H9 (cell line): ENCODE measurements around the gene MRTO4. TPM values are rescaled to one million over a fixed set of nuclear protein-coding genes. Genes with fewer than 3 reads are reported as not detected.

Experiments used
- DNase-seq: peaks from one replicate; pipeline ENCODE4 v3.0.0-alpha.2; 2017
- H2AFZ ChIP-seq: one replicate; pipeline ENCODE4 v1.6.1; 2013; ENCODE audit warnings: mild to moderate bottlenecking, low read length, control low read depth, moderate library complexity
- H2AK5ac ChIP-seq: 2 replicates; pipeline ENCODE4 v1.6.1; 2013; ENCODE audit warnings: low read length, control low read depth, mixed read lengths; ENCODE audit not compliant: insufficient read length
- H2BK120ac ChIP-seq: one replicate; pipeline ENCODE4 v1.6.1; 2013; ENCODE audit warnings: low read depth, mild to moderate bottlenecking, low read length, control low read depth, inconsistent platforms; ENCODE audit not compliant: poor library complexity, severe bottlenecking
- H2BK12ac ChIP-seq: 2 replicates; pipeline ENCODE4 v1.6.1; 2013; ENCODE audit warnings: low read length, control low read depth, mixed read lengths, low read depth; ENCODE audit not compliant: insufficient read length
- H2BK15ac ChIP-seq: 2 replicates; pipeline ENCODE4 v1.6.1; 2013; ENCODE audit warnings: low read depth, low read length, control low read depth
- H2BK20ac ChIP-seq: one replicate; pipeline ENCODE4 v1.6.1; 2013; ENCODE audit warnings: low read depth, mild to moderate bottlenecking, low read length, control low read depth, inconsistent platforms; ENCODE audit not compliant: poor library complexity, severe bottlenecking
- H2BK5ac ChIP-seq: 2 replicates; pipeline ENCODE4 v1.6.1; 2013; ENCODE audit warnings: low read length, control low read depth, mixed read lengths; ENCODE audit not compliant: insufficient read length
- H3K14ac ChIP-seq: 2 replicates; pipeline ENCODE4 v1.6.1; 2013; ENCODE audit warnings: low read length, control low read depth; ENCODE audit not compliant: insufficient read depth
- H3K18ac ChIP-seq: 2 replicates; pipeline ENCODE4 v1.6.1; 2013; ENCODE audit warnings: low read depth, mild to moderate bottlenecking, mixed read lengths, low read length, control low read depth; ENCODE audit not compliant: insufficient read length
- H3K23ac ChIP-seq: 2 replicates; pipeline ENCODE4 v1.6.1; 2013; ENCODE audit warnings: low read length, control low read depth, mixed read lengths, low read depth; ENCODE audit not compliant: insufficient read length
- H3K23me2 ChIP-seq: 2 replicates; pipeline ENCODE4 v1.6.1; 2013; ENCODE audit warnings: low read depth, mild to moderate bottlenecking, mixed read lengths, low read length, control low read depth; ENCODE audit not compliant: insufficient read length, poor library complexity, severe bottlenecking
- H3K27ac ChIP-seq: 2 replicates; pipeline ENCODE4 v1.5.1; 2013; ENCODE audit warnings: low read length, control low read depth, mixed read lengths, low read depth; ENCODE audit not compliant: insufficient read length
- H3K27me3 ChIP-seq: 2 replicates; pipeline ENCODE4 v1.6.1; 2013; ENCODE audit warnings: low read length, control low read depth, inconsistent platforms; ENCODE audit not compliant: insufficient read depth
- H3K4ac ChIP-seq: 2 replicates; pipeline ENCODE4 v1.6.1; 2013; ENCODE audit warnings: low read depth, mild to moderate bottlenecking, control low read depth, inconsistent platforms, low read length, moderate library complexity
- H3K4me1 ChIP-seq: 2 replicates; pipeline ENCODE4 v1.6.1; 2013; ENCODE audit warnings: low read length, control low read depth, inconsistent platforms; ENCODE audit not compliant: insufficient read depth
- H3K4me2 ChIP-seq: 2 replicates; pipeline ENCODE4 v1.6.1; 2013; ENCODE audit warnings: low read length, control low read depth, mixed read lengths; ENCODE audit not compliant: insufficient read length, insufficient read depth
- H3K56ac ChIP-seq: 2 replicates; pipeline ENCODE4 v1.6.1; 2013; ENCODE audit warnings: low read depth, mild to moderate bottlenecking, mixed read lengths, low read length, control low read depth; ENCODE audit not compliant: insufficient read length
- H3K79me1 ChIP-seq: 2 replicates; pipeline ENCODE4 v1.6.1; 2013; ENCODE audit warnings: low read depth, mild to moderate bottlenecking, moderate library complexity, low read length, control low read depth, inconsistent platforms; ENCODE audit not compliant: insufficient read depth, poor library complexity, severe bottlenecking
- H3K79me2 ChIP-seq: 2 replicates; pipeline ENCODE4 v1.6.1; 2013; ENCODE audit warnings: low read length, control low read depth, inconsistent platforms; ENCODE audit not compliant: insufficient read depth
- H3K9ac ChIP-seq: 2 replicates; pipeline ENCODE4 v1.6.1; 2013; ENCODE audit warnings: low read length, control low read depth, mixed read lengths; ENCODE audit not compliant: insufficient read length; ENCODE audit errors: extremely low read depth
- H3K9me3 ChIP-seq: one replicate; pipeline ENCODE4 v1.6.1; 2013; ENCODE audit warnings: low read depth, low read length, inconsistent platforms; ENCODE audit not compliant: control insufficient read depth
- H3T11ph ChIP-seq: one replicate; pipeline ENCODE4 v1.6.1; 2013; ENCODE audit warnings: mild to moderate bottlenecking, low read length, control low read depth, inconsistent platforms
- H4K20me1 ChIP-seq: one replicate; pipeline ENCODE4 v1.6.1; 2013; ENCODE audit not compliant: control insufficient read depth, insufficient read length, insufficient read depth
- H4K5ac ChIP-seq: 2 replicates; pipeline ENCODE4 v1.6.1; 2013; ENCODE audit warnings: low read depth, mild to moderate bottlenecking, mixed read lengths, low read length, control low read depth; ENCODE audit not compliant: insufficient read length
- H4K8ac ChIP-seq: replicated peaks from 2 replicates; pipeline ENCODE4 v1.6.1; 2013; ENCODE audit warnings: low read length, control low read depth, mixed read lengths, low read depth; ENCODE audit not compliant: insufficient read length
- H4K91ac ChIP-seq: 2 replicates; pipeline ENCODE4 v1.6.1; 2013; ENCODE audit warnings: low read depth, mild to moderate bottlenecking, moderate library complexity, mixed read lengths, low read length, control low read depth; ENCODE audit not compliant: insufficient read length
- H3K27ac Mint-ChIP-seq, 3 experiments: 2 replicates in 2 of 3; 3 replicates in 1 of 3; pipeline ENCODE4 v1.8.0; 2020 to 2021; ENCODE audit warnings: mixed read lengths in 3 of 3, mild to moderate bottlenecking in 1 of 3, moderate library complexity in 1 of 3
- H3K27me3 Mint-ChIP-seq: 2 replicates; pipeline ENCODE4 v1.8.0; 2021; ENCODE audit warnings: low read depth, mild to moderate bottlenecking, moderate library complexity, mixed read lengths
- H3K36me3 Mint-ChIP-seq, 3 experiments: 2 replicates in 2 of 3; 3 replicates in 1 of 3; pipeline ENCODE4 v1.8.0; 2020 to 2021; ENCODE audit warnings: low read depth in 3 of 3, mixed read lengths in 3 of 3; ENCODE audit not compliant: insufficient read depth in 1 of 3
- H3K4me1 Mint-ChIP-seq, 2 experiments: 2 replicates each; pipeline ENCODE4 v1.8.0; 2020; ENCODE audit warnings: mixed read lengths in 2 of 2
- H3K4me3 Mint-ChIP-seq, 2 experiments: 2 replicates in 1 of 2; 3 replicates in 1 of 2; pipeline ENCODE4 v1.8.0; 2020 to 2021; ENCODE audit warnings: mild to moderate bottlenecking in 2 of 2, mixed read lengths in 2 of 2, moderate library complexity in 1 of 2
- H3K9me3 Mint-ChIP-seq, 2 experiments: 2 replicates in 1 of 2; 3 replicates in 1 of 2; pipeline ENCODE4 v1.8.0; 2020; ENCODE audit warnings: mild to moderate bottlenecking in 2 of 2, mixed read lengths in 2 of 2, moderate library complexity in 1 of 2
- CTCF ChIP-seq: fragments of 200-600 bp; sonication (generic); conservative IDR thresholded peaks from 3 replicates; pipeline ENCODE4 v1.8.0; 2021; ENCODE audit warnings: antibody characterized with exemption, mild to moderate bottlenecking
- WGBS: extraction: QIAGEN DNeasy Blood & Tissue Kit; methylation state at CpG from one replicate; pipeline ENCODE4 v1.1.7; 2013; ENCODE audit warnings: missing lambda C conversion rate, low lambda C conversion rate, mixed read lengths; ENCODE audit not compliant: insufficient read length; ENCODE audit errors: extremely low coverage; 5-methylcytosine and 5-hydroxymethylcytosine counted together
- total RNA-seq: library from RNA; stranded (reverse); gene quantifications from 2 replicates; pipeline ENCODE4 v1.2.1, GENCODE V29; 2021

MRTO4 gene
- total RNA-seq, 1 experiment from 2014 or later, result 78.3 TPM

GRCh38 chr1:19239876-19240275, 11.7 kb upstream of the MRTO4 start:
- Histone ChIP-seq H3K79me2 (no peaks in the 10 kb centered on the region), H2BK15ac (no peak overlapping the region), H2BK12ac (no peak overlapping the region), H3K4me2 (no peak overlapping the region), H3T11ph (no peak overlapping the region), H2BK5ac (no peak overlapping the region), H3K4ac (no peak overlapping the region), H4K8ac (no peak overlapping the region), H4K5ac (no peak overlapping the region), H3K23ac (no peak overlapping the region), H2AK5ac (no peak overlapping the region), H3K4me1 (no peaks in the 10 kb centered on the region), H3K9me3 (no peaks in the 10 kb centered on the region), H3K27me3 (no peaks in the 10 kb centered on the region; the same call in 1 of the 2 replicates), H3K14ac (no peak overlapping the region), H3K27ac (no peak overlapping the region), H3K23me2 (no peaks in the 10 kb centered on the region), H2BK120ac (no peak overlapping the region), H3K9ac (no peak overlapping the region), H3K56ac (no peak overlapping the region), H3K79me1 (no peaks in the 10 kb centered on the region), H2AFZ (no peak overlapping the region), H2BK20ac (no peak overlapping the region), H3K18ac (no peak overlapping the region), H4K91ac (no peak overlapping the region), H4K20me1 (no peaks in the 10 kb centered on the region)
- DNase-seq, result no peak
- Mint-ChIP-seq H3K4me3 (no peak overlapping the region), H3K27me3 (no peaks in the 10 kb centered on the region), H3K27ac (no peak overlapping the region), H3K36me3 (peaks cover 55 to 87% (median 81%) of the 10 kb centered on the region in 3 experiments; a peak in 6 of 7 replicates), H3K9me3 (no peaks in the 10 kb centered on the region; a peak in 1 of 5 replicates), H3K4me1 (no peaks in the 10 kb centered on the region)
- no CpG with 5 or more reads among the region's 7 CpGs for WGBS
- no peak for TF ChIP-seq CTCF
